ENCODE data around the gene CCDC47.

CCDC47 gene

DNA sequence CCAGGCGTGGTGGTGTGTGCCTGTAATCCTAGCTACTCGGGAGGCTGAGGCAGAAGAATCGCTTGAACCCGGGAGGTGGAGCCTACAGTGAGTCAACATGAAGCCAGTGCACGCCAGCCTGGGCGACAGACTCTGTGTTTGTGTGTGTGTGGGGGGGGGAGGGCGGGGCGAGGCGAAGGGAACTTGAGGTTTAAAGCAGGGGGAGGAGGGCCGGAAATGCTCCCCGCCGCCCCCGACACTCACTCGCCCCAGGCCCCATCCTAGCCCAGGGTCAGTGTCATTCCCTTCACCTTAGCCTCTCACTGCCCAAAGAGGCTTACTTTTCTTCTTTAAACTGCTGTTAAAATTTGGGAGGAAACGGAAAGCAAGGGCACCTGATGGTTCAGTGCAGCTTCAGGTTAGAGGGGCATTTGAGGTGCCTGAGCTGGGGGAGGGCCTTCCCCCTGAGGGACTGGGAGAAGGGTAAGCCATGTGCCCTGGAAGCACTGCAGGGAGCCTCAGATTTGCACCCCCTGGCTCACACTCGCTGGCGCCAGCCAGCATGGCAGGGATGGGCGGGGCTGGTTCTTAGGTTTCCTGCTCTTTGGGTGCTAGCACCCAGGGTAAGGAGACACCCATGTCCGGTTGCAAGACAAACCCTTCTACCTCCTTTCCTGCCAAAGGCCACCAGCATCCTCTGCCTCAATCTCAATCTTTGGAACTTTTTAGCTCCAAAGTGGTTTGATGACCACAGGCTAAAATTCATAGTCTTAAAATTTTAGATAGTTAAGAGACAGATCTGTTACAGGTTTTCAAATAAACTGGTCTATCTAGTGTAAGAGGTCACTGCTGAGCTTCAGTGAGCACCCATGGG is 71.3 kb downstream of the CCDC47 start:
- FAIRE-seq, result no peak
- TF ChIP-seq POLR2A (IDR thresholded peaks at IDR 0.05; ENCODE audit: low read depth, low read length), result no peak
- no peak for DNase-seq (ENCODE audit: insufficient read length, low spot score)

DNA sequence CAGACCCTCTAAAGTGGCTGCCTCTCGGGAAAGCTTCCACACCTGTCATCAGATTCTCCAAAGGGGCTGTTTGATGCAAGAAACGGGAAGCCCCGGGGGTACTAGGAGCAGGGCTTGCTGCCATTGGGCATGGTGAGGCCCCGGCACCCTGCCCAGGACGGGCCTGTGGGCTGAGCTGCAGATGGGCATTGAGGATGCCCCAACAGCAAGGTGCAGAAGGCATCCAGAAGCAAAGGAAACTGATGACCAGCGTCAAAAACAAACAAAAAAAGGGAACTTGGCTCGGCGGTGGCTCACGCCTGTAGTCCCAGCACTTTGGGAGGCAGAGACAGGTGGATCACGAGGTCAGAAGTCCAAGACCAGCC is 72.0 kb downstream of the CCDC47 start:
- TF ChIP-seq POLR2A (IDR thresholded peaks at IDR 0.05; ENCODE audit: low read depth, low read length), result no peak
- FAIRE-seq (no peak), DNase-seq (ENCODE audit: insufficient read length, low spot score) (no peak)

DNA sequence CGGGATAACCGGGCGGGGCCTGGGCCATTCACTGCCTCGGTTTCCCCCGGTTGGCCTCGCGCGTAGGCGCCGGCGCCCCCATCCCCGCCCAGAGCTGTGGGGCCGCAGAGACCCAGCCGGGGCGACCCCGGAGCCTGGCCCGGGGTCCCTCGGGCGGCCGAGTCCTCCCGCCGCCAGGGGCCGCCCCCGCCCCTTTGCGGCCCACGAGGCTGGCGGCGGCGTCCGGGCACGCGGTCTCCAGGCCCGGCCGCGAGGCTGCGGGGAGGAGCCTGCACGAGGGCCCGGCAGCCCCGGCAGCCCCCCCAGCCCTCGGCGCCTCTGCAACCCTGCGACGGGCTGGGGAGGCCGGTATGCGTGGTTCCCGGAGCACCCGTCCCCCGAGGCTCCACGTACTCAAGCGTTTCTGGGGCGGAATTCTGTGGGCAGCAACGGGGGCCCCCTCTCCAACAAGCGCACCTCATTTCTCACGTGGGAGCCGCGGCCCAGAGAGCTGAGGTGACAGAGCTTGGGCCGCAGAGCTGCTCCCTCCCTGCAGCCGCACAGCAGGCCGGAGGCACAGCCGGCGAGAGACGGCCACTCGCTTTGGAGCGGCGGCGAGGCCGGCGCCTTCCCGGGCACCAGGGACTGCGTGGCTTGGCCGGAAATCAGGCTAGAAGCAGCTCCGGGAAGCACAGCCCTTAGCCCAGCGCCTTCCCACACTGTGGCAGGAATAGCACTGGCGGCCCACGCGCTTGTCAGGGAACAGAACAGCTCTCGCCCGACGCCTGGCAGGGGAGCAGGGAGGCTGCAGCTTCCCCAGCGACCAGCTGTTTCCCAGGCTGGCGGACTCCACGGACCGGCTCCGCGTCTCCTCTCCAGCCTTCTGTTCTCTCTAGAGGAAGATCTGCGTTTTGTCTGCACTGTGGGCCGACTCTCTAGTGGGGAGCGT is 72.6 kb downstream of the CCDC47 start:
- no peak for DNase-seq (ENCODE audit: insufficient read length, low spot score)
- no peak for TF ChIP-seq POLR2A (IDR thresholded peaks at IDR 0.05; ENCODE audit: low read depth, low read length)
- FAIRE-seq, result no peak

DNA sequence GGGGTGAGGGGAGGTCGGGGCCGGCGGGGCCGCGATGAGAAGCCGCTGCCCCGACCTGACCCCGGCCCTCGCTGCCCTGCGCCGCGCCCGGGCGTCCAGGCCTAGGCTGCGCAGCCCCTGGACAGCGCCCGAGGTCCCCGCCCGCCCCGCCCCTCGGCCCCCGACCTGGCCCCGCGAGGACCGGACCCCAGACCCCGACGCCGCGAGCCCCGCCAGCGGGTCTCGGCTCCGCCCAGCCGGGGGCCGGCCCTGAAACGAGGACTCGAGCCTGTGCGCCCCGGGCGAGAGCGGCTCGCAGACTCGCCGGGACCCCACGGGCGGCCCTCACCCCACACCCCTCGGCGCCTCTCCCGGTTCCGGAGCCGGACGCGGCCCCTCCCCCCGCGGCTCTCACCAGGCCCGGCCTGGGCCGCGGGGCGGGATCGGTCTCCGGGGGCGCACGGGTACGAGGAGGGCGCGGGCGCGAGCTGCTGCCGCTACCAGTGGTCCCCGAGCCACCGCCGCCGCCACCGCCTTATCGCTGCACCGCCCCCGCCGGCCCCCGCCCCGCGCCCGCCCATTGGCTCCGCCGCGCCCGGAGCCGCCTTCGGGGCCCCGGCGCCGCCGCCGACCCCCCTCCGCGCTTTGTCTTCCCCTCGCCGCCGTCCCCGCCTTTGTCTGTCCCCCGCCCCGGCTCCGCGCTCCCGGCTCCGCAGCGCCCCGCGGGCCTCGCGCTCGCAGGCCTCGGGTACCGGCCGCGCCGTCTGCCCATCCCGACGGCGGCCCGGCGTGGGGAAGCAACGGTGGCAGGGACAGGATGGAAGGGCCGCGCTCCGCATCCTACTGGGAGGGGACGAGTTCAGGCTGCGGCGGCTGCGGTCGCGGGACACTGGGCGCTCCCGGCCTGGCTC is 73.5 kb downstream of the CCDC47 start, which contains the start of gene LIMD2:
Gene LIMD2, minus strand, starts transcription at position 488 of the 890 bp plus-strand sequence. CDS start 827 bp downstream, outside the sequence.
- DNase-seq (ENCODE audit: insufficient read length, low spot score) (peak; percentile 76), FAIRE-seq (no peak)
- TF ChIP-seq POLR2A (IDR thresholded peaks at IDR 0.05; ENCODE audit: low read depth, low read length), result peak; percentile 70

DNA sequence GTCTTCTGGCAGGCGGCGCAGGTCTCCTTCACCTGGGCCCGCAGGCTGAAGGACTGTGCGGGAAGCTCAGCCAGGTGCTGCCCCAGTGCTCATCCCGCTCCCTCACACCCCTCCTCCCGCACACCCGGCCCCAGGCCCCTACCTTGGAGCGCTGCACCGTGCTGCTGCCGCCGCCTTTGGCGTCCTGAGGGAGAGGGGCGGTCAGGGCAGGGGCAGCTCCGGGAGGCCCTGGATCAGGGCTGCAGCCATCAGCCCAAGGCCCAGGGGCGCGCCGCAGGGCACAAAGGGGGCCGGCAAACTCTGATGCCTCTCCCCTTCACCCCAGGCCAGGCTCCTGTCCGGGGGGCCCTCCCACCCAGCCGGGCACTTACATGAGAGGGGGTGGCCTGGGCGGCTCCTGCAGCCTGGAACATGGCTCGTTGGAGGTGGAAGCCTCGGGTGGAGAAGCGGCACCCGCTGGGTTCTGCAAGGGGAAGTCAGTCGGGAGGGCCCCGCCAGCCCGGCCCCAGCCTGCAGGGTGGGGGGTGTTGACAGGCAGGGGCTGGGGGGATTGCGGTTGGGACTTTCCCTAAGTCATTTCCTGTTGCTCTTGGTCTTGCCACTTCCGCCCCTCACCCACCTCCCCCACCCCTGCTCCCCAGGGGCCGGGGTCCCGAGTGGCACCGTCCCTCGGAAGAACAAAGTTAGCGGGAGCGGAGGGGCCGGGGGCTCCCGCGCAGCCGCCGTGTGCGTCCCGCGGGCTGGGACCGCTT is 74.3 kb downstream of the CCDC47 start:
- no peak for FAIRE-seq
- no peak for DNase-seq (ENCODE audit: insufficient read length, low spot score)
- TF ChIP-seq POLR2A (IDR thresholded peaks at IDR 0.05; ENCODE audit: low read depth, low read length), result no peak

DNA sequence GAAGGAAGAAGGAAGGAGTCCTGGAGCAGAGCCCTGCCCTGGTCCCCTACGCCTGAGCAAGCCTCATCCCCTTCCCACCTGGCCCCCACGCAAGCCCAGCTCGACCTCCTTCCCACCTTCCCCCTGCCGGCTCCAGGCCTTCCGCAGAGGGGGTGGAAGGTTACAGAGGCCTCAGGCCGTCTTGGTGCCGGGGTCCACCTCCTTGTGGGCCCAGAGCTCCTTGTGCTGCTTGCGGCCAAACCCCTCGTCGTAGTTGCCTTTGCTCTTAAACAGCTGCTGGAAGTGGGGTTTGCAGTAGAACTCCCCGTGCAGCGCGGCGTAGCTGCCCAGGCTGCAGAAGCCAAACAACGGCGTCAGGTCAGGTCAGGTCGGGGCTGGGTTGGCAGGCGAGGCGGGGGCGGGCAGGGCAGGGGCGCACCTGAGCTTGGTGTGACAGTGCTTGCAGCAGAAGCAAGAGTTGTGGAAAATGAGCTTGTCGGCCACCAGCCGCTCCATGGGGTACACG is 75.0 kb downstream of the CCDC47 start:
- DNase-seq (ENCODE audit: insufficient read length, low spot score) (no peak), FAIRE-seq (no peak)
- TF ChIP-seq POLR2A (IDR thresholded peaks at IDR 0.05; ENCODE audit: low read depth, low read length), result no peak

DNA sequence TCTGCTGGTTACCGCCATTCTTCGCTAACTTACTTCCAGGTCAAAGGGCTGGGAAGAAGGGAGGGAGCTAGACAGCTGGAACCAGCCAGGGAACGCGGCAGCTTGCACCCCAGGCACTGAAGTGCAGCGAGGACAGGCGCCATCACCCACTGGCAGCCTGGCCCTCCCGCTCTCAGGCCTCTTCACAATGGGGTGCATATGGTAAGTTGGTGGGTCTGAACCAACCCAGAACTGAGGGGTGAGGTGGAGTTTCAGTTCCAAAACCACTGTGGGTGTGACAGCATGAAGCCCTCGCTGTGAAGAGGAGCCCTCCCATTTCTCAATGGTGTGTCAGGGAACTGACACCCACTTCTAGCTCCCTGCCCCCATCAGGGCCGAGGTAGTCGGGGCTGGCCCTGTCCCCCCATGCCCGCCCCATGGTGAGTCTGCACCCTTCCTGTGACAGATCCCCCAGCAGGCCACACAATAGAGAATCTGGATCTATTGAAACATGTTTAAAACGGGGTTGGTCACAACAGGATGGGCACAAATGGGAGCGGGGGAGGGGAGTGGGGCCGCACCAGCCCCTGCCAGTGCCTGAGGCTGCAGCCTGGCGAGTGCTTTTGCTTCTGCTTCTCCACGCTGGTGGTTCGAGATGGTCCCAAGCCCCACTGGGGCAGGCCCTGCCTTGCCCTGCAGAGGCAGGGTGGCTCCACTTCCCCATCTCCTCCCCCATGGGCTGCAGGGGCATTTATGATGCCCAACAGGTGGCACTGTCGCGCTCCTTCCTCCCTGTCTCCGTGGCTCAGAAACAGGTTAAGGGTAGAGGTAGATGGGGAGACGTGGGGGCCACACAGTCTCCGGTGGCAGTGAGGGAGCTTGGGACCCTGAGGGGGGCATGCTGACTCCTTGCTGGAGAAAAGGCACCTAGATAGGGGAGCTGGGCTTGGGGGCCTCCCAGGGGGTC is 75.8 kb downstream of the CCDC47 start:
- TF ChIP-seq POLR2A (IDR thresholded peaks at IDR 0.05; ENCODE audit: low read depth, low read length), result no peak
- FAIRE-seq, result no peak
- DNase-seq (ENCODE audit: insufficient read length, low spot score), result peak; percentile 91

DNA sequence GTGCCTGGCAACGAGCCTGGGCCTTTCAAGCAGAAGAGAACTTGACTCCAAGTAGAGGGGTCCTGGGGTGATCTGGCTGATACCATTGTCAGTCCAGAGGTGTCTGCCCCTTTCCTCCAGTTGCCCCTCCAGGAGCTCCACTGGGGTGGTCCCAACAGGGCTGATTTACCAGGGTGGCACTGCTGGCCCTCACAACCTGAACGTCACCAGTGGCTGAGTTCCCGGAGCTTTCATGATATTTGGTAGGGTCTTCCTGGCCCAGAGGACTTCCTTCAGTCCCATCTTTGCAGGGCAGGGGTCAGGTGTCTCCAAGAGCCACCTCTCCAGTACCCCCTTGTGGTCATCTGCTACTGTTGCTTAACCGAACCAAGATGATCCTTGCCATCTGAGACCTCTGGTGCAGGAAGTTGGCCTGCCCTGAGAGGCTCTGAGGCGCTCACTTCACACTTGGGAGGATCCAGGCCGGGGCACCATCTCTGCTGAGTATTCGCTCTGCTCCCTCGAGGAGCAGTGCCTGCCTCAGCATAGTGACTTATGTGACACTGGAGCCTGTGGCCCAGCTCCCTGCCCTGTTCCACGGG is 76.9 kb downstream of the CCDC47 start:
- FAIRE-seq (no peak), DNase-seq (ENCODE audit: insufficient read length, low spot score) (no peak)
- TF ChIP-seq POLR2A (IDR thresholded peaks at IDR 0.05; ENCODE audit: low read depth, low read length), result no peak

DNA sequence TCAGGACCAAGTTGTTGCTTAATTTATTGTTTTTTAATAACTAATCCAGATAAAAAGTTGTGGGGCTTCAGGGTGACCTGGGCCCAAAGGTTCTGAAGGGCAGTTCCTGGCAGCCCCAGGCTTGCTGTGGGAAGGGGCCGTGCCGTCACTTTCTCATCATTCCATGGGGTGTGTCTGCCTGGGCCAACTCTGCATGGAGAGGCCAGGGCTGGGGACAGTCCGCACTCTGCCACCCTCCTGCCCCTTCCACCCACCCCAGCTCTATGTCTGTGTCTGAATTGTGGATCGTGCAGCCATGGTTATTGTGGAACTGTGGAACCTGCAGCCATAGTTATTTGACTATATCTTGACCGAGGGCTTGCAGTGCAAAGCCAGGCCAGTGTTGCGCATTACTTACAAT is 77.5 kb downstream of the CCDC47 start:
- DNase-seq (ENCODE audit: insufficient read length, low spot score), result no peak
- TF ChIP-seq POLR2A (IDR thresholded peaks at IDR 0.05; ENCODE audit: low read depth, low read length), result no peak
- FAIRE-seq, result no peak

Measured in H54 (cell line).